ENCODE data around the gene MAP1A. TPM values are rescaled to one million over a fixed set of nuclear protein-coding genes. Genes with fewer than 3 reads are reported as not detected.
"Not testable (repeated sequence)": the region's sequence is repeated elsewhere in the genome, so short reads cannot be mapped to it uniquely, and the experiment has no call there.

The MAP1A gene
- total RNA-seq, 1 donor from 2014 or later: 7.1 TPM

DNA sequence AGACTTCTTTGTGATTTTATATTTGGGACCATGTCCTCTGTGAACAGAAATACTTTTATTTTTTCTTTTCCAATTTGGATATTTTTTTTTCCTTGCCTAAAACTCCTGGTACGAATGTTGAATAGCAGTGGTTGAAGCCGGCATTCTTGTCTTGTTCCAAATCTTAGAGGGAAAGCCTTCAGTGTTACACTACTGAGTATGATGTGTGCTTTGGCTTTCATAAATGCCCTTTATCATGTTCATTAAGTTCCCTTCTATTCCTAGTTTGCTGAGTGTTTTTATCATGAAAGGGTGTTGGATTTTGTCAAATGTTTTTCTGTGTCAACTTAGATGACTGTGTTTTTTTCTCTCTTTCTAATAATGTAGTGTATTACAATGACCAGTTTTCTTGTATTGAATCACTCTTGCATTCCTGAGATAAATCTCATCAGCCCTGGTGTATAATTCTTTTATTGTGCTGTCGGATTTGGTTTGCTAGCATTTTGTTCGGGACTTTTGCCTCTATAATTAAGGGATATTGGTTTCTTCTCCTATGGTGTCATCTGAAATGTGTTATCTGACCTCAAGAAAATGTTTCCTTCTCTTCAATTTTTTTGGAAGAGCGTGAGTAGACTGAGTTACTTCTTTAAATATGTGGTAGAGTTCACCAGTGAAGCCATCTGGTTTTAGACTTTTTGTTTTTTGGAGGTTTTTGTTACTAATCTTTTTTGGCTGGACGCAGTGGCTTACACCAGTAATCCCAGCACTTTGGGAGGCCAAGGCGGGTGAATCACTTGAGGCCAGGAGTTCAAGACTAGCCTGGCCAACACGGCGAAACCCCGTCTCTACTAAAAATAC lies 33.3 kb downstream of the MAP1A start:
- TF ChIP-seq, protein P1, sequence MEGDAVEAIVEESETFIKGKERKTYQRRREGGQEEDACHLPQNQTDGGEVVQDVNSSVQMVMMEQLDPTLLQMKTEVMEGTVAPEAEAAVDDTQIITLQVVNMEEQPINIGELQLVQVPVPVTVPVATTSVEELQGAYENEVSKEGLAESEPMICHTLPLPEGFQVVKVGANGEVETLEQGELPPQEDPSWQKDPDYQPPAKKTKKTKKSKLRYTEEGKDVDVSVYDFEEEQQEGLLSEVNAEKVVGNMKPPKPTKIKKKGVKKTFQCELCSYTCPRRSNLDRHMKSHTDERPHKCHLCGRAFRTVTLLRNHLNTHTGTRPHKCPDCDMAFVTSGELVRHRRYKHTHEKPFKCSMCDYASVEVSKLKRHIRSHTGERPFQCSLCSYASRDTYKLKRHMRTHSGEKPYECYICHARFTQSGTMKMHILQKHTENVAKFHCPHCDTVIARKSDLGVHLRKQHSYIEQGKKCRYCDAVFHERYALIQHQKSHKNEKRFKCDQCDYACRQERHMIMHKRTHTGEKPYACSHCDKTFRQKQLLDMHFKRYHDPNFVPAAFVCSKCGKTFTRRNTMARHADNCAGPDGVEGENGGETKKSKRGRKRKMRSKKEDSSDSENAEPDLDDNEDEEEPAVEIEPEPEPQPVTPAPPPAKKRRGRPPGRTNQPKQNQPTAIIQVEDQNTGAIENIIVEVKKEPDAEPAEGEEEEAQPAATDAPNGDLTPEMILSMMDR (IDR thresholded peaks at IDR 0.05): no peak
- peaks cover 12% of the 10 kb centered on the region for H3K36me3 ChIP-seq
- DNase-seq (no peak), ATAC-seq (no peak)
- no peak overlapping the region for H3K4me3 ChIP-seq
- no peak overlapping the region for H3K27ac ChIP-seq
- H3K4me1 ChIP-seq: no peaks in the 10 kb centered on the region
- peaks cover 7% of the 10 kb centered on the region for H3K9me3 ChIP-seq
- intact Hi-C loops (cut with DNase I): no loop called here
- H3K27me3 ChIP-seq (ENCODE audit: low read depth): no peaks in the 10 kb centered on the region

DNA sequence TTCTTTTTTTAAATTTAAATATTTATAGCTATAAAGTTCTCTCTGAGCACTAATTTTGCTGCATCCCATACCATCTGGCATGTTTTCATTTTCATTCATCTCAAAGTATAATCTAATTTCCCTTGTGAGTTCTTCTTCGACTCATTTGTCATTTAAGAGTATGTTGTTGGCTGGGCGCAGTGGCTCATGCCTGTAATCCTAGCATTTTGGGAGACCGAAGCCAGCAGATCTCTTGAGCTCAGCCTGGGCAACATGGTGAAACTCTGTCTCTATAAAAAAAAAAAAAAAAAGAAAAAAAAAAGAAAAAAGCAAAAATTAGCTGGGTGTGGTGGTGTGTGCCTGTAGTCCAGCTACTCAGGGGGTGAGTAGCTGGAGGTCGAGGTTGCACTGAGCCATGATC lies 34.8 kb downstream of the MAP1A start:
- TF ChIP-seq, protein P1 (IDR thresholded peaks at IDR 0.05): no peak
- Histone ChIP-seq H3K4me3 (no peak overlapping the region), H3K4me1 (no peaks in the 10 kb centered on the region), H3K27ac (no peak overlapping the region), H3K36me3 (peaks cover 20% of the 10 kb centered on the region), H3K27me3 (ENCODE audit: low read depth) (no peaks in the 10 kb centered on the region), H3K9me3 (peaks cover 7% of the 10 kb centered on the region)
- intact Hi-C loops (cut with DNase I): no loop called here
- DNase-seq (no peak), ATAC-seq (no peak)

DNA sequence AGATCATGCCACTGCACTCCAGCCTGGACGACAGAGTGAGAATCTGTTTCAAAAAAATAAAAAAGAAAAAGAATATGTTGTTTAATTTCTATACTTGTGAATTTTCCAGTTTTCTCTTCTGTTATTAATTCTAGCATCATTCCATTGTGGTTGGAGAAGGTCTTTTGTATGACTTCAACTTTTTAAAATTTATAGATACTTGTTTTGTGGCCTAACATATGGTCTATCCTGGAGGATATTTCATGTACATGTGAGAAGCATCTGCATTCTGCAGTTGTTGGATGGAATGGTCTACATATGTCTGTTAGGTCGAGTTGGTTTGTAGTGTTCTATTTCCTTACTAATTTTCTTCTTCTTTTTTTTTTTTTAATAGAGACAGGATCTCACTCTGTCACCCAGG lies 35.6 kb downstream of the MAP1A start:
- Histone ChIP-seq H3K9me3 (peaks cover under 1% of the 10 kb centered on the region), H3K4me1 (no peaks in the 10 kb centered on the region), H3K27me3 (ENCODE audit: low read depth) (no peaks in the 10 kb centered on the region), H3K4me3 (no peak overlapping the region), H3K36me3 (peaks cover 21% of the 10 kb centered on the region), H3K27ac (no peak overlapping the region)
- no peak for DNase-seq
- TF ChIP-seq, protein P1 (IDR thresholded peaks at IDR 0.05): no peak
- intact Hi-C loops (cut with DNase I): no loop called here
- ATAC-seq: no peak

DNA sequence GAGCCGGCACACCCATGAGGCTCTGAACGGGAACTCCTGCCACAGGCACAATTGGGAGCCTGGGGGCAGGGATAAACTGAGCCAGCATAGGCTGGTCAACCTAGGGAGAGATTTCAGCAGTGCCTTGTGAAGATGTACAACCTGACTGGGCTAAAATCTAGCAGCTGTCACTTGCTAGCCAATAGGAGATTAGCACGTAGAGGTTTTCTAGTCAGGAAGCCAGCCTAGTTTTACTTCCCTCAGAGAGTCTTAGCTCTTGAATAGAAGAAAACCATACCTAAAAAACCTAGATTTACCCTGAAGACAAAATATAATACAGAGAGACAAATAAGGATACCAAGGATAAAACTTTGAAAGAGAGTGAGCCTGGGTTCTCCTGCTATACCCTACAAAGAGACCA lies 45.3 kb downstream of the MAP1A start:
- H3K4me3 ChIP-seq; H3K36me3 ChIP-seq; DNase-seq; H3K9me3 ChIP-seq; H3K27ac ChIP-seq; H3K27me3 ChIP-seq (ENCODE audit: low read depth); intact Hi-C loops (cut with DNase I); H3K4me1 ChIP-seq; ATAC-seq: not testable (repeated sequence)

DNA sequence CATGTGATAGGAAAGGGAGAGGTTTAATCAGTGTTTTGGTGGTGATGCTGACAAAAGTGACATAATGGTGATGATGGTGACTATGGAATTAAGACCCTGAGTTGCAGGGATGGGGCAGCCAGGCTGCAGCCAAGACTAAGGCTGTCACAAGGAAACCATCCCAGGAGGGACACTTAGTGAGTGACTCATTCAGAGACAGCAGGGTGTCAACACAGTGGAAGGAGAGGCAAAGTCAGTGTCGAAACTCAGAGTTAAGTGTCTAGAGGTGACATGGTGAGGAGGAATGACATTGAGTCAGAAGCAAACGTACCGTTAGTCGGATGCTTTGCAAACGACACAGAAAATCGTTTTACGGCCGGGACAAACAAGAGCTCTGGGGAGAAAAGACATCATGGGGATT lies 46.4 kb downstream of the MAP1A start:
- ATAC-seq; H3K4me3 ChIP-seq; H3K27me3 ChIP-seq (ENCODE audit: low read depth); H3K36me3 ChIP-seq; H3K4me1 ChIP-seq; H3K27ac ChIP-seq; DNase-seq; intact Hi-C loops (cut with DNase I); H3K9me3 ChIP-seq: not testable (repeated sequence)

DNA sequence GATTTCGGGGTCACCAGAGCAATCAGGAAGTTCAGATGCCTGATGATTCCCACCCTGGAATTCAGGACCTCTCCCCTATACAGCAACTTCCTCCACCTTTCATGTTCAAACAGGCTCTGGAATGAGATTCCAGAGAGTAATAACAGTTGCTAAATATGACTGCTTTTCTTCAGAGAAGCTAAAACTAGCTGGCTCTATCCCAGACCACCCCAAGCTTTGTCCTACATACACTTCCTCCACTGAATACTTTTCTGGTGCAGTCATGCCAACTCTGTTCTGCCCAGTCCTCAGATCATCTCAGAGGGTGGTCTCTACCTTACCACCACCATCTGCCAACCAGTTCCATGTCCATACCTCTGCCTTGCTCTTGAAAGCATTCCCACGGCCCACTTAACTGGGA lies 49.2 kb downstream of the MAP1A start:
- H3K4me1 ChIP-seq; H3K9me3 ChIP-seq; ATAC-seq; H3K27me3 ChIP-seq (ENCODE audit: low read depth); H3K4me3 ChIP-seq; DNase-seq; intact Hi-C loops (cut with DNase I); H3K36me3 ChIP-seq; H3K27ac ChIP-seq: not testable (repeated sequence)

DNA sequence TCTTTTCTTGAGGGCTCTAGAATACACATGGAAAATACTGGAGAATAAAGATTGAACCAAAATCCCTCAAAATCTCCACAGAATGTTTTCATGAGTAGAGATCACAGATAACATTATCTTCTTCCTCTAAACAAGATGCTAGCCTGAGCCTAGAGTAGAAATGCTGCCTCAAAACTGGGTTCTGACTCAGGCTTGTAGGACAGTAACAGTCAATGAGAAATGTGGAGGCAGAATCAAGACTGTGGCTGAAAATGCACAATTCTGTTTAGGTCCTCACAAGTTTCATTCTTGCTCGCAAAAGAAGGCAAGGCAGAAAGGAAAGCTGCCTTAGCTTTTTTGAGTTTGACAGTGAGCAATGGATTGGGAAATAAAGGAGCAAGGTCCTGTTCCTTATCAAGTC lies 57.2 kb downstream of the MAP1A start:
- H3K27me3 ChIP-seq (ENCODE audit: low read depth); H3K36me3 ChIP-seq; H3K4me1 ChIP-seq; intact Hi-C loops (cut with DNase I); H3K9me3 ChIP-seq; ATAC-seq; H3K27ac ChIP-seq; DNase-seq; H3K4me3 ChIP-seq: not testable (repeated sequence)

Other genes starting within 250 kb of the MAP1A start
- gene TGM7, start 215.4 kb upstream of the MAP1A start, total RNA-seq: not detected
- 6.9 TPM for gene LCMT2, start 187.0 kb upstream of the MAP1A start, total RNA-seq
- 24.3 TPM for gene ZSCAN29, start 146.6 kb upstream of the MAP1A start, total RNA-seq
- 21.6 TPM for gene TUBGCP4, start 146.5 kb upstream of the MAP1A start, total RNA-seq
- 41.0 TPM for gene TP53BP1, start 24.5 kb upstream of the MAP1A start, total RNA-seq
- gene PPIP5K1, start 72.6 kb downstream of the MAP1A start, total RNA-seq: 31.6 TPM
- gene CKMT1B, start 76.4 kb downstream of the MAP1A start, total RNA-seq: 0.89 TPM
- not detected for gene STRC, start 101.2 kb downstream of the MAP1A start, total RNA-seq
- 2.7 TPM for gene CATSPER2, start 131.2 kb downstream of the MAP1A start, total RNA-seq
- 0.80 TPM for gene CKMT1A, start 176.3 kb downstream of the MAP1A start, total RNA-seq
- 330 TPM for gene PDIA3, start 228.8 kb downstream of the MAP1A start, total RNA-seq